HepG2 (cell line): Measurements from ENCODE around the gene KAZN. TPM values are rescaled to one million over a fixed set of nuclear protein-coding genes. Genes with fewer than 3 reads are reported as not detected.

Experiments used
- ATAC-seq: fragments of 200-7000 bp; cut with Tn5 transposase; 3 replicates; pipeline ENCODE4 v1.9.1; 2020; ENCODE audit warnings: mild to moderate bottlenecking, moderate library complexity
- BruUV-seq: library from RNA; stranded (reverse); fragments of 400-500 nt; replicated peaks from 2 replicates; lab custom pipeline; 2021; lab: Mats Ljungman, UMichigan
- CTCF ChIA-PET: fragments of 300-600 bp; formaldehyde crosslinking; extraction: SDS; loops from one replicate; lab custom pipeline; 2021; ENCODE audit warnings: low total read pairs, inconsistent platforms, low intra/inter-chr PET ratio; lab: Yijun Ruan, JAX
- POLR2A ChIA-PET: fragments of 350-600 bp; sonication (Branson Sonifier 250); formaldehyde crosslinking; loops from one replicate; lab custom pipeline; 2020; ENCODE audit warnings: antibody characterized with exemption, inconsistent platforms; lab: Yijun Ruan, JAX
- DNase-seq: peaks from one replicate; pipeline ENCODE4 v3.0.0-alpha.2; 2015; ENCODE audit warnings: low spot score
- FAIRE-seq: peaks from 3 replicates; lab custom pipeline; 2011; peaks lifted over from hg19 to GRCh38; lab: Jason Lieb, UNC
- H2AFZ ChIP-seq: one replicate; pipeline ENCODE4 v1.6.1; 2011; ENCODE audit warnings: low read length, inconsistent platforms
- H3K27ac ChIP-seq: fragments of 300-600 bp; 3 replicates; pipeline ENCODE4 v1.8.0; 2011; ENCODE audit warnings: mixed run types, mild to moderate bottlenecking, mixed read lengths, low read length, inconsistent platforms; ENCODE audit not compliant: insufficient read depth; ENCODE audit errors: extremely low read length
- H3K27me3 ChIP-seq, 2 experiments: fragments of 200-600 bp in 1 of 2; 2 replicates in 1 of 2; 3 replicates in 1 of 2; pipeline versions ENCODE4 v1.6.0 to v1.8.0; 2011; ENCODE audit warnings: low read length in 2 of 2, mild to moderate bottlenecking in 2 of 2, moderate library complexity in 2 of 2, inconsistent platforms in 1 of 2; ENCODE audit not compliant: insufficient read depth in 2 of 2, control insufficient read depth in 1 of 2
- H3K36me3 ChIP-seq, 2 experiments: fragments of 200-600 bp in 1 of 2; replicated peaks in 1 of 2; 2 replicates in 1 of 2; 3 replicates in 1 of 2; pipeline versions ENCODE4 v1.5.1 to v1.8.0; 2011; ENCODE audit warnings: low read length in 2 of 2, inconsistent platforms in 1 of 2; ENCODE audit not compliant: insufficient read depth in 2 of 2, control insufficient read depth in 1 of 2
- H3K4me1 ChIP-seq: 2 replicates; pipeline ENCODE4 v1.5.1; 2012; ENCODE audit warnings: low read length, inconsistent platforms; ENCODE audit not compliant: insufficient read depth
- H3K4me2 ChIP-seq: 2 replicates; pipeline ENCODE4 v1.6.0; 2011; ENCODE audit warnings: low read depth, low read length, inconsistent platforms
- H3K4me3 ChIP-seq, 3 experiments: fragments of 200-600 bp in 1 of 3; sonication (generic), shearing (Covaris generic) in 1 of 3; replicated peaks in 1 of 3; 2 replicates each; pipeline ENCODE4 v1.5.1; 2011 to 2016; ENCODE audit warnings: low read length in 3 of 3, inconsistent platforms in 2 of 3, low read depth in 2 of 3, mild to moderate bottlenecking in 2 of 3, control low read depth in 1 of 3, mixed read lengths in 1 of 3; ENCODE audit not compliant: insufficient read depth in 1 of 3
- H3K79me2 ChIP-seq: one replicate; pipeline ENCODE4 v1.6.1; 2011; ENCODE audit warnings: low read length, inconsistent platforms; ENCODE audit not compliant: insufficient read depth
- H3K9ac ChIP-seq: 2 replicates; pipeline ENCODE4 v1.6.0; 2011; ENCODE audit warnings: mild to moderate bottlenecking, low read depth, low read length, inconsistent platforms; ENCODE audit not compliant: insufficient read depth
- H3K9me3 ChIP-seq: 2 replicates; pipeline ENCODE4 v1.5.1; 2012; ENCODE audit warnings: mild to moderate bottlenecking, low read length
- H4K20me1 ChIP-seq: 2 replicates; pipeline ENCODE4 v1.6.0; 2011; ENCODE audit warnings: inconsistent platforms, mild to moderate bottlenecking, low read length, moderate library complexity; ENCODE audit not compliant: insufficient read depth
- HMGA1 ChIP-seq: sonication (generic); formaldehyde crosslinking; conservative IDR thresholded peaks from 2 replicates; pipeline ENCODE4 v1.4.0; 2020; ENCODE audit warnings: missing genetic modification reagents
- KMT2A ChIP-seq: sonication (generic); formaldehyde crosslinking; IDR thresholded peaks from 2 replicates; pipeline ENCODE4 v1.4.0; 2020; ENCODE audit warnings: missing genetic modification reagents
- ZNF709 ChIP-seq: sonication (generic); formaldehyde crosslinking; IDR thresholded peaks from 2 replicates; pipeline ENCODE4 v1.5.0; 2020; ENCODE audit warnings: mild to moderate bottlenecking, missing genetic modification reagents
- WGBS: methylation state at CpG from one replicate; pipeline ENCODE4 v1.1.6; 2017; ENCODE audit warnings: low lambda C conversion rate; 5-methylcytosine and 5-hydroxymethylcytosine counted together
- in situ Hi-C: cut with HindIII; loops from 2 replicates; pipeline ENCODE4 v1.10.0; 2017; ENCODE audit warnings: low pct_unique_long_range_greater_than_20kb; ENCODE audit not compliant: extremely low pct_ligation_motif_present
- intact Hi-C: fragments of 100-400 bp; cut with micrococcal nuclease; formaldehyde crosslinking; loops from one replicate; pipeline ENCODE4 v1.10.0; 2022; ENCODE audit not compliant: unreplicated experiment
- polyA plus RNA-seq, 8 experiments: library from polyadenylated mRNA; depleted of rRNA in 3 of 8; stranded (reverse) in 7 of 8; unstranded in 1 of 8; fragments of >200 nt; fragmentation: Illumina TruSeq in 4 of 8; extraction: Trizol in 4 of 8; gene quantifications; 2 replicates each; pipeline versions ENCODE4 v1.2.1 to v1.2.3, GENCODE V29; 2011 to 2016; ENCODE audit warnings: low read depth in 4 of 8, missing spikeins in 1 of 8, mixed read lengths in 1 of 8; ENCODE audit not compliant: insufficient read depth in 1 of 8
- total RNA-seq, 5 experiments: library from RNA; depleted of rRNA; stranded (reverse); fragments of >200 nt; fragmentation: Illumina TruSeq; extraction: Trizol; gene quantifications; 2 replicates each; pipeline ENCODE4 v1.2.3, GENCODE V29; 2016; ENCODE audit warnings: low read depth in 1 of 5
- TF ChIP-seq, protein P1 (sequence below): sonication (generic); formaldehyde crosslinking; IDR thresholded peaks from 2 replicates; pipeline ENCODE4 v1.4.0; 2020; ENCODE audit warnings: missing genetic modification reagents
- TF ChIP-seq, protein P2 (sequence below): sonication (generic); formaldehyde crosslinking; IDR thresholded peaks from 2 replicates; pipeline ENCODE4 v1.4.0; 2020; ENCODE audit warnings: missing genetic modification reagents, mild to moderate bottlenecking, borderline replicate concordance

Gene KAZN
- total and polyA plus RNA-seq, 2 of the 13 experiments (the other 11 are each of a cell fraction or from before 2014, with no cell fraction given), result 10.4 to 13.5 TPM

DNA sequence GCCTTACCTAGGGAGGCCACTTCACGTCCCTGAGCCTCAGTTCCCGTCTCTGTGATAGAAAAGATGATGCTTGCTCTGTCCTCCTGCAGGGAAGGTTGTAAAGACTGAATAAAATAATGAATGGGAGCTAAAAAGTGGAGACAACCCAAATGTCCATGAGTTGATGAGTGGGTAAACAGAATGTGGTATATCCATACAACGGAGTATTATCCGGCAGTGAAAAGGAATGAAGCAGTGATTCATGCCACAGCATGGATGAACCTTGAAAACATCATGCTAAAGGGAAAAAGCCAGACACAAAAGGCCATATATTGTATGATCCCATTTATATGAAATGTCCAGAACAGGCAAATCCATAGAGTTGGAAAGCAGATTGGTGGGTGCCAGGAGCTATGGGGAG is 77.9 kb downstream of the KAZN start:
- CTCF ChIA-PET, result no interaction called here
- in situ Hi-C loops, result no loop called here

More for the DNA sequence above, 77.9 kb downstream of the KAZN start:
- TF ChIP-seq HMGA1 (CRISPR knock-in tag) (no peak), KMT2A (no peak), ZNF709 (CRISPR knock-in tag) (no peak)
- TF ChIP-seq, protein P1, sequence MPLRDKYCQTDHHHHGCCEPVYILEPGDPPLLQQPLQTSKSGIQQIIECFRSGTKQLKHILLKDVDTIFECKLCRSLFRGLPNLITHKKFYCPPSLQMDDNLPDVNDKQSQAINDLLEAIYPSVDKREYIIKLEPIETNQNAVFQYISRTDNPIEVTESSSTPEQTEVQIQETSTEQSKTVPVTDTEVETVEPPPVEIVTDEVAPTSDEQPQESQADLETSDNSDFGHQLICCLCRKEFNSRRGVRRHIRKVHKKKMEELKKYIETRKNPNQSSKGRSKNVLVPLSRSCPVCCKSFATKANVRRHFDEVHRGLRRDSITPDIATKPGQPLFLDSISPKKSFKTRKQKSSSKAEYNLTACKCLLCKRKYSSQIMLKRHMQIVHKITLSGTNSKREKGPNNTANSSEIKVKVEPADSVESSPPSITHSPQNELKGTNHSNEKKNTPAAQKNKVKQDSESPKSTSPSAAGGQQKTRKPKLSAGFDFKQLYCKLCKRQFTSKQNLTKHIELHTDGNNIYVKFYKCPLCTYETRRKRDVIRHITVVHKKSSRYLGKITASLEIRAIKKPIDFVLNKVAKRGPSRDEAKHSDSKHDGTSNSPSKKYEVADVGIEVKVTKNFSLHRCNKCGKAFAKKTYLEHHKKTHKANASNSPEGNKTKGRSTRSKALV (CRISPR knock-in tag), result no peak
- TF ChIP-seq, protein P2, sequence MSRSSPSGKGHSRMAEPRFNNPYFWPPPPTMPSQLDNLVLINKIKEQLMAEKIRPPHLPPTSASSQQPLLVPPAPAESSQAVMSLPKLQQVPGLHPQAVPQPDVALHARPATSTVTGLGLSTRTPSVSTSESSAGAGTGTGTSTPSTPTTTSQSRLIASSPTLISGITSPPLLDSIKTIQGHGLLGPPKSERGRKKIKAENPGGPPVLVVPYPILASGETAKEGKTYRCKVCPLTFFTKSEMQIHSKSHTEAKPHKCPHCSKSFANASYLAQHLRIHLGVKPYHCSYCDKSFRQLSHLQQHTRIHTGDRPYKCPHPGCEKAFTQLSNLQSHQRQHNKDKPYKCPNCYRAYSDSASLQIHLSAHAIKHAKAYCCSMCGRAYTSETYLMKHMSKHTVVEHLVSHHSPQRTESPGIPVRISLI (CRISPR knock-in tag), result no peak
- intact Hi-C loops, result no loop called here
- Histone ChIP-seq H3K27ac (no peak overlapping the region), H3K36me3 (no peaks in the 10 kb centered on the region), H2AFZ (no peak overlapping the region), H4K20me1 (no peaks in the 10 kb centered on the region), H3K27me3 (peaks cover 0 to 38% of the 10 kb centered on the region in 2 experiments; a peak in 4 of 5 replicates), H3K4me3 (no peak overlapping the region), H3K4me1 (no peaks in the 10 kb centered on the region), H3K4me2 (no peak overlapping the region), H3K9me3 (no peaks in the 10 kb centered on the region), H3K9ac (no peak overlapping the region), H3K79me2 (no peaks in the 10 kb centered on the region)
- no peak for DNase-seq
- POLR2A ChIA-PET, result no interaction called here
- BruUV-seq, result no TSS peak
- FAIRE-seq, result no peak
- 50% methylated on average over 4 of the region's 4 CpGs for WGBS
- ATAC-seq, result no peak
